GM19328 (cell line): ENCODE measurements around the gene ALDH3A2.
"Not testable (repeated sequence)": the region's sequence is repeated elsewhere in the genome, so short reads cannot be mapped to it uniquely, and the experiment has no call there.

Source experiments
- ATAC-seq: cut with Tn5 transposase; IDR thresholded peaks from one replicate; pipeline ENCODE4 v1.9.1; 2021; ENCODE audit warnings: mild to moderate bottlenecking, moderate library complexity; ENCODE audit not compliant: unreplicated experiment

ALDH3A2 gene

DNA sequence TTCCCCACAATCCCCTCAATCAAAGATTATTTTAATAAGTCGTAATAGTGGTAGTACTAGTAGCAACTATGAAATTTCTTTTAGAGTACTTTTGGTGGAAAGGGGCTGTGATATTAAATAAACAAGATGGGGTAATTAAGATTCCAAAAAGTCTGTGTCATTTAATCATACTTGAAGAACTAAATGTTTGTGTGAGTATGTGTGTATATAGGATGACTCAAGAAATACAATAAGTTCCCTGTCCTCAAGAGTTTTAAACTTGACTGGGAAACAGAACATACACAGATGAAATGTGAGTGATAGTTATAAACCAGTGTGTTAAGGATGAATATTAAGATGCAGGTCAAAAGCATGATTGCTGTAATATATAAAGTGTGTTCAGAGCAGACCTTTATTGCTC is 2.3 kb downstream of the ALDH3A2 start:
- no peak for ATAC-seq

DNA sequence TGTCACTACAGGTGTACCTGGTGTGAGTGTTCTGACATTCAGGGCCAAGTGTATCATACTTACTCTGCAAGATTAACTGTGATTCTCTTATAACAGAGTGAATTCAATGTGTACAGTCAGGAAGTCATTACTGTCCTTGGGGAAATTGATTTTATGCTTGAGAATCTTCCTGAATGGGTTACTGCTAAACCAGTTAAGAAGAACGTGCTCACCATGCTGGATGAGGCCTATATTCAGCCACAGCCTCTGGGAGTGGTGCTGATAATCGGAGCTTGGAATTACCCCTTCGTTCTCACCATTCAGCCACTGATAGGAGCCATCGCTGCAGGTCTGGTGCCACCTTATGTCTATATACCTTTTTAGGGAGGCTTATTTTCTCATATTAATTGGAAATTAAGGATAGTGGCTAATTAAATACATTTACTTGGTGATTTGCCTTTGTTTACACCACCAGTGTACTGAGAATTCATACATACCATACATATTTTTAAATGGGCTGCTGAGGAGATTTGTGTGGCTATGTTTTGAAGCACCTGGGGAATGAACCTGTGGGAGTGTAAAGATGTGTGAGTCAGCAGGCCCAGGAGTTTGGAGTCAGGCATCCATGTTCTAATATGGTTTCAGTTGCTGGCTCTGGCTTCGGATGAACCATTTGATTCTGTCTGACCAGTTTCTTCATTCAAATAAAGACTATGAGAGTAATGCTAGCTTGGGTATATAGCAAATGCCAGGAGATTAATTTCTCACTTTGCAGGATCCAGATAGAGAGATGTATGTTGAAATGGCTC is 3.1 kb downstream of the ALDH3A2 start:
- ATAC-seq: no peak

DNA sequence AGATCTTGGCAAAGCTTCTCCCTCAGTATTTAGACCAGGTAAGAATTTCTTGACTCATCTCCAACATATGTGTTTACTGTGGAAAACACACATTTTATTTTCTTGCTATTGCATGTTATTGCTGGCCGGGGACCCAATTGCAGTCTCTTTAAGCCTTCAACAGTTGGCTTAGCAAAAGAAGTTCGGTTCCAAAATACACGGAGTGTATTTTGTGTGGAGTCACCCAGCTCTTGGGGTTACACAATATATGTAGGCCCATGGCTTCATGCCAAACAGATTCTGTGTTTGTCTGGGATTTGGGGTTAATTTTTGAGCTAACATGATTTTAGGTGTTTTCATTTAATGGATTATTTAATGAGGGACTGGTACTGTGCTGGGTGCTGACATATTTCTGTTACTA is 4.0 kb downstream of the ALDH3A2 start:
- ATAC-seq: no peak

DNA sequence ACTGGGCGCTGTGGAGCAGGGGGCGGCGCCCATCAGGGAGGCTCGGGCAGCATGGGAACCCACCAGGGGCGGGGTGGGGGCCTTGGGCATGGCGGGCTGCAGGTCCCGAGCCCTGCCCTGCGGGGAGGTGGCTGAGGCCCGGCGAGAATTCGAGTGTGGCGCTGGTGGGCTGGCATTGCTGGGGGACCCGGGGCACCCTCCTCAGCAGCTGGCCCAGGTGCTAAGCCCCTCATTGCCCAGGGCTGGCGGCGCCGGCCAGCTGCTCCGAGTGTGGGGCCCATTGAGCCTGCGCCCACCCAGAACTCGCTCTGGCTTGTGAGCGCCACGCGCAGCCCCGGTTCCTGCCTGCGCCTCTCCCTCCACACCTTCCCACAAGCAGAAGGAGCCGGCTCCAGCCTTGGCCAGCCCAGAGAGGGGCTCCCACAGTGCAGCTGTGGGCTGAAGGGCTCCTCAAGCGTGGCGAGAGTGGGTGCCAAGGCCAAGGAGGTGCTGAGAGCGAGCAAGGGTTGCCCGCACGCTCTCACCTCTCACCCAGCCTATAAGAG is 5.9 kb downstream of the ALDH3A2 start:
- no peak for ATAC-seq

DNA sequence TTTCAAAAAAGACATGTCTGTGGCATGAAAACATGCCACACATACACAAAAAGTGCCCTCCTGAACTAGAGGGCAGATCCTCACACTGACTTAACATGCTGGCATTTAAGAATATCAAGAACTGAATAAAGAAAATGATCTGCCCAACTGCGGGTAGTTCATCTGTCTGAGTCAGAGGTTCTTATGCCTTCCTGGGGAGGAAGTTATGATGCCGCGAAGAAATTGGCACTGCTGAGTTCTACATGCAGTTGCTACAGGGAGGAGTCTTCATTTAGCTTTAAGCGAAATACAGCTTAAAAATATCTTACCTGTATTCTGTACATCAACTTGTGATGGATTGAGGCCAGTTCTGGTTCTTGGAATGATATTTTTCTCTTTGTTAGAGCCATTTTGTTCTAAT is 6.3 kb downstream of the ALDH3A2 start:
- no peak for ATAC-seq

DNA sequence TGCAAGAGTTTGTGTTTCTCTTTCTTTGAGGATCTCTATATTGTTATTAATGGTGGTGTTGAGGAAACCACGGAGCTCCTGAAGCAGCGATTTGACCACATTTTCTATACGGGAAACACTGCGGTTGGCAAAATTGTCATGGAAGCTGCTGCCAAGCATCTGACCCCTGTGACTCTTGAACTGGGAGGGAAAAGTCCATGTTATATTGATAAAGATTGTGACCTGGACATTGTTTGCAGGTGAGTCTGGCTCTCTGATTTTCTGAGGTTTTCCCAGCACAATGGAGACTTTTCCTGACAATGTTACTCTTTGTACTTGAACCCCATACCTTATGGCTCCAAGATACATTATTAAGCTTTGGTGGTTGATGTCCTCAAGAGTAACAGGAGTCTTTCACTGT is 7.8 kb downstream of the ALDH3A2 start:
- ATAC-seq: no peak

DNA sequence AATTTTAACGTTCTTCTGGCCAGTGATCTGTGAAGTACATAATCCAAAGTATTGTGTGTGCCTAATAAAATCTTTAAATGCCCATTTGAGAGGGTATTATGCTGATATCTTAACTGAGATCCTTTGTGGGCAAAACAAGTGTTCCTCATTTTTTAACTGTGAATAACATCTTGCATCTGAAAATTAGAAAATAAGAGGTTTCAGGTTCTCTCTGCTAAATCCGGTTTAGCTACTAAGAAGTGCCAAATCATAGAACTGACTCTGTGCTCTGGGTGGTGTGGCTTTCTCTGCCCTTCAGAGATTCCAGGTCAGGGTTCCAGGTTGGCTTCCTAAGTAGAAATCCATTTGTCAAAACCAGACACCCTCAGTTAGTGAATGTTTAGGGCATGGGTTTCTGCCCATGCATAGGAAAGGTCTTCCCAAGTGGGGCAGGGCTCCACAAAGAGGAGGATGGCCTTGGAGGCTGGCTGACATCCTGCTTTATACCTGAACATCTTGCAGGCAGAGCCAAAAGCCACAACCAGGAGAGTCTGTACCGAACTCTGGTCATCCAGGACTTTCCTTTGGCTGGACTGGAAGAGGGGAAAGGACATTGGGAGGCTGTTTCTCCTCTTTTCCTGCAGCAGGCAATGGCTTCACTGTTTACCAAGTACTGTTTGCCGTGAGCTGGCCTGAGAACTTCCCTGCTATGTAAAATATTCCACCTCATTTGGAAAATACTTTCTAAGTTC is 8.5 kb downstream of the ALDH3A2 start:
- no peak for ATAC-seq

DNA sequence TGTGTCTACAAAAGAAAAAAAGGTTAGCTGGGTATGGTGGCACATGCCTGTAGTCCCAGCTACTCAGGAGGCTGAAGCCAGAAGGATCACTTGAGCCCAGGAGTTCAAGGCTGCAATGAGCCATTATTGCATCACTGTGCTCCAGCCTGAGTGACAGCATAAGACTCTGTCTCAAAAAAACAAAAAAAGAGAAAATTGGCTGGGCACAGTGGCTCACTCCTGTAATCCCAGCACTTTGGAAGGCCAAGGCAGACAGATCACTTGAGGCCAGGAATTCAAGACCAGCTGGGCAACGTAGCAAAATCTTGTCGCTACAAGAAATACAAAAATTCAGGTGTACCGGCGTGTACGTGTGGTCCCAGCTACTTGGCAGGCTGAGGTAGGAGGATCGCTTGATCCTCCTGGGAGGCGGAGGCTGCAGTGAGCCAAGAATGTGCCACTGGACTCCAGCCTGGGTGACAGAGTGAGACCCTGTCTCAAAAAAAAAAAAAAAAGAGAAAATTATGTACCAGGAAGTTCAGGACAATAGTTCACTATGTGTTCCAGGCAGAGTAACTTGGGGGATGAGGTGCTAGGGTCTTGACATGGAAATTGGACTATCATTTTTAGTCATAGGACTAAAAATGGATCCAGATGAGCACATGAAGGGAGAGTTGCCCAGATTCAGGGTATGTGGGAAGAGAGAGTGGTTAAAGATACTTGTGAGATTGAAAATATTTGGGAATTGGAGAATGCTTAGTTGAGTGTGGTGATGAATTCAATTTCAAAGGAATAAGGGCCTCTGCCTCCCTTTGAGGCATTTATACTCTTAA is 11.0 kb downstream of the ALDH3A2 start:
- ATAC-seq: no peak

DNA sequence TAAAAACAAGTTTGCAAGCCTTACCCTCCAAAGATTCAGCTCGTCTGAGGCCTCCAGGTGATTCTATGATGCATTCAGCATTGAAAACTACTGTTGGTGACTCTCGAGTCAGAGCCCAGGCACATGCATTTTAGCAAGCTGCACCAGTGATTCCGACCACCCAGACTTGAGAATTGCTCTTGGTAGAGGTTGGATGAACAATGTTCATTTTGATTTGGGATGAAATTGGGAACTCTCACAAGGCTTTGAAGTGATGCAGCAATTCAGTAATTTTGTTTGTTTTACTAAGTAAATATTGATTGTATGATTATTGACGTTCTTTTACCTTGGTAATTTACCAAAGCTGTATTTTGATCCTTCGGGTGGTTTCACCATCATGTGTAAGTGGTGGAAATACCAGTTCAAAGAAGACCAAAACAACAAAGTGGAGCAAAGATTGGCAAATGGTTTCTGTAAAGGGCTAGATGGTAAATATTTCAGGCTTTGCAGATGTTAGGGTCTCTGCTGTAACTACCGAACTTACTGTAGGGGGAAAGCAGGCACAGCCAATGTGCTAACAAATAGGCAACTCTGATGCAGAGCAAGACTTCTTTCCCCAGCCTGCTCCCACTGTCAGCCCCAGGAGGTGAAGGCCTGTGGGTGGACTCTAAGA is 11.8 kb downstream of the ALDH3A2 start:
- no peak for ATAC-seq

DNA sequence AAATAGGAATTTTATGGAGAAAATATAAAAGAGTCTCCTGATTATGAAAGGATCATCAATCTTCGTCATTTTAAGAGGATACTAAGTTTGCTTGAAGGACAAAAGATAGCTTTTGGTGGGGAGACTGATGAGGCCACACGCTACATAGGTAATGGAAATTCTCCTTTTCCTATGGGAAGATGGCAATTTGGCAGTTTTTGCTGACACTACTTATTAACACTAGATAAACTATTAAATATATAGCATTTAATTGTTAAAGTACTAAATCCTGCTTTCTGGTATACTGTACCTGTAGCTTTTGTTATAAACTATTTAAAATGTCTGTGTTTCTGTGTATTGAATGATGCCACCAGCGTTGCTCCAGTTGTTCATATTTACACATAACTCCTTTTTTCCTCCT is 12.6 kb downstream of the ALDH3A2 start:
- ATAC-seq: no peak

DNA sequence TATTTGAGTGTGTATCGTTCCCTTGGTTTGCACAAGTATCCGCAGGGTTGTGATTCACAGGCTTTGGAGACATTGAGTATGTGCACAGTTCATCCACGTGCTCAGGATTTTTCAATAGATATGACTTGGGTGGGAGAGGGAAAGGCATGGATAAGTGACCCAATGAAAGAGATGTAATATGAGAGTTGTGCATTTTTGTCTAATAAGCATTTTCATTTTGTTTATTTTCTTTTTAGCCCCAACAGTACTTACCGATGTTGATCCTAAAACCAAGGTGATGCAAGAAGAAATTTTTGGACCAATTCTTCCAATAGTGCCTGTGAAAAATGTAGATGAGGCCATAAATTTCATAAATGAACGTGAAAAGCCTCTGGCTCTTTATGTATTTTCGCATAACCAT is 14.5 kb downstream of the ALDH3A2 start:
- ATAC-seq: no peak

DNA sequence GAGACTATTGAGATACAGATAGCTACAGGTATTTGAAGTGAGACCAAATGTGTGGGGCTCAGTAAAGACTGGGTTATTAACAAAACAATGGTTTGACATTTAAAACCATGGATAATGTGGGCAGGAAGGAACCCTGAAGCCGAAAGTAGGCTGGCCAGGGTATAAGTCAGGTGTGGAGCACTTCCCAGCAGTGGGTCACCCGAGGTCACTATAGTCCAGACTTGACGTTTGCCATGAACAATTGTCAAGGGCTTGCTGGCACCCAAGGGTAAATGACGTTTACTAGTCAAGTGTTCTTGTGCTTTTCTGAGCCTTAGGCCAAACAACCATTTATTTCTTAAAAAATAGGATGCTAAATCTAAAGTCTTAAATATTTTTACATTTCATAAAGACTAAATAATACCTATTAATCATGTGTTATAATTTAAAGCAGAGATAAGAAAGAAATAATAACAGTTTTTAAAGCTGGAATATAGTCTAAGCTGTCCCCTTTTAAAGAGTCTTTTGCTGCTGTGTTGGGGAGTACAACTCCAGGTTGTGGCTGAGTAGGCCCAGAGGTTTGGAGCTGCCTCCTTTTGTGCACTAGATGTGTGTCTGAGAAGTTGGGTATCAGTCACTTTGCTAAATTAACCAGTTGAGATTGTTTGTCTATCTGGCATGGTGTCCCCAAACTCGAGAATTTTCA is 15.7 kb downstream of the ALDH3A2 start:
- ATAC-seq: no peak

DNA sequence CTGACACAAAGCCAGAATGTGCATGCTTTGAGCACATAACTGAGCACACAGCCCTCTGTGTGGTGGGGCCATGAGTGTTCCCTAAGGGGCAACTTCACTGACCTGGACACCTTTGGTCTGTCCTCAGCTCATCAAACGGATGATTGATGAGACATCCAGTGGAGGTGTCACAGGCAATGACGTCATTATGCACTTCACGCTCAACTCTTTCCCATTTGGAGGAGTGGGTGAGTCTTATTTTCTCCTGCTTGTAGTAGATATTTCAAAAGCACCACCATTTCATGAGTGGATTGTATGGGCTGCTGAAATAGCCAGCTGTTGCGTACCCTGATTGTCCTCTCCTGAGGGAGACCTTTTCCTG is 16.2 kb downstream of the ALDH3A2 start:
- no peak for ATAC-seq

DNA sequence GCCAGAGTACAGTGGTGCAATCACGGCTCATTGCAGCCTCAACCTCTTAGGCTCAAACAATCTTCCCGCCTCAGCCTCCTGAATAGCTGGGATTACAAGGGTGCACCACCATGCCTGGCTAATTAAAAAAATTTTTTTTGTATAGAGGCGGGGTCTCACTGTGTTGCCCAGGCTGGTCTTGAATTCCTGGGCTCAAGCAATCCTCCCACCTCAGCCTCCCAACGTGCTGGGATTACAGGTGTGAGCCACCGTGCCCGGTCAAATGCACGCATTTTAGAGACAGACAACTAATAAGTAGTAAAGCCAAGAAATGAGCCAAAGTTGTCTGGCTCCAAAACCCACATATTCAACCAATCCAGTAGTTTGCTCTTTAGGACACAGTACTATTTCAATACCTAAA is 21.1 kb downstream of the ALDH3A2 start:
- ATAC-seq: not testable (repeated sequence)

DNA sequence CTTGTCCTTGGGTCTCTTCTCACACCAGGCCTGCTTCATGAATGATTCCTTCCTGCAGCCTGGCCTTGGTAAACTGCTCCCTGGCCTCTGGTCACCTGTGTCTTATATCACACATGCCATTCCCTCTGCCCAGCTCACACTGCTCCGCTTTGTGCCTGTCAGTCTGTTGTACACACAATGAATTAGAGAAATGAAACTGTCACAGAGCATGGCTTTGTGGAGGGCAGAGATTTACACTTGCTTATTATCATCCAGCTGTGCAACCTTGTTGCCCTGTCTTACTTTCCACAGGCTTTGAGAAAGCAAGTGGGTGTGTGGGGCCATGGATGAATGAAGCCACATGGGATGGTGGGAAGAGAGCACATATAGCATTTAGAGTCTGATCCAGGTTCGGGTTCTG is 22.4 kb downstream of the ALDH3A2 start:
- ATAC-seq: no peak

DNA sequence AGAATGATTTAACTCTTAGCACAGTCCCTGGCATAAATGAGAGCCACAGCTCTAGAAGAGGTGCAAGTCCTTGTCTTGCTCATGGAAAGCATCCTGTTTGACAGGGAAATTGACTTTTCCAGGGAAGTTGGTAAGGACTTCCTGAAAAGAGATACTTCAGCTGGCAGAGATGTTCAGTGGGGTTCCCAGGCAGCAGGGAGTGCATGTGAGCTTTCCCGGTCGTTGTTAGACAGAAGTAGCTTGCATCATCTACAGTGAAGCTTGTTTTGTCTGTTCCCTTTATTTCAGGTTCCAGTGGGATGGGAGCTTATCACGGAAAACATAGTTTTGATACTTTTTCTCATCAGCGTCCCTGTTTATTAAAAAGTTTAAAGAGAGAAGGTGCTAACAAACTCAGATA is 22.9 kb downstream of the ALDH3A2 start:
- ATAC-seq: no peak

DNA sequence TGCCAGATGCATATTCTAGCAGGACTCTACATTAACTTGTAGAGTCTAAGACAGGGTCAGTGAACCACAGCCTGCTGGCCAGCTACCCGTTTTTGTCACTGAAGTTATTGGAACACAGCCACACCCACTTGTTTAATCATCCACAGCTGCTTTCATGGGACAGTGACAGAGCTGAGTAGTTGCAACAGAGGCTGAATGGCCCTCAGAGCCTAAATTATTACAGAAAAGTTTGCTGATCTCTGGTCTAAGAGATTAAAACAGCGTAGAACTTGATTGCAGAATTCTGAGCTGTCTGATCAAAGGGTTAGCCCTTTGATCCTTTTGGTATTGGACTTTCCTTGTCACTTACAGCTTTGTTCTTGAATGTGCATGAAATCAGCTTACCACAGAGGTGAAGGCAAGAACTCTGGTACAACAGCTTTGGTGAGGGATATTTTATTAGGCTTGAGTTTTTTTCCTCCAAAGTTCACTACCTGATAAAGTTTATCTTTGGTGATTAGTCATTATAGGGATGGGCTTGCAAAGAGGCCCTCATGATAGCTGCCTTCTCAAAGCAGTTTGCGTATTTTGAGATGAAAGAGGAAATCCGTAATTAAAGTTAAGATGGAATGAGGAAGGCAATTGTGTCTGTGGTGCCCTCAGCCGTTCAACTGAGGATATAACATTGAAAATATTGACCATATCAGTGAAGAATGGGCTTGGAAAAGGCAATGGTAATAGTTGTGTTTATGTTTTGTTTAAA is 23.6 kb downstream of the ALDH3A2 start:
- no peak for ATAC-seq

DNA sequence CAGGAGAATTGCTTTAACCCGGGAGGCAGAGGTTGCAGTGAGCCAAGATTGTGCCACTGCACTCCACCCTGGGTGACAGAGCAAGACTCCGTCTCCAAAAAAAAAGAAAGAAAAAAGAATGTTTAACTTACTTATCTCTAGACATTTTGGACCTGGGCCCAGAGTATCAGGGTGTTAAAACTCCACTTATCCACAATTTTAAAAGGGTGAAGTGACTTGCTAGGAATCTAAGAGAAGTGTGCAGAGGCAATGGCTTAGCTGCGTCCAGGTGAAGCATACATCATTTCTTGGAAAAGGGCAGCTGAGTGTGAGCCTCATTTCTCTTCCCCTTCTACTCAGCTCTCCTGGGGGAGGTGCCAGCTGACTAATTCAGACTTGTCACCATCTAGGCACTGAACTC is 25.1 kb downstream of the ALDH3A2 start:
- no peak for ATAC-seq

DNA sequence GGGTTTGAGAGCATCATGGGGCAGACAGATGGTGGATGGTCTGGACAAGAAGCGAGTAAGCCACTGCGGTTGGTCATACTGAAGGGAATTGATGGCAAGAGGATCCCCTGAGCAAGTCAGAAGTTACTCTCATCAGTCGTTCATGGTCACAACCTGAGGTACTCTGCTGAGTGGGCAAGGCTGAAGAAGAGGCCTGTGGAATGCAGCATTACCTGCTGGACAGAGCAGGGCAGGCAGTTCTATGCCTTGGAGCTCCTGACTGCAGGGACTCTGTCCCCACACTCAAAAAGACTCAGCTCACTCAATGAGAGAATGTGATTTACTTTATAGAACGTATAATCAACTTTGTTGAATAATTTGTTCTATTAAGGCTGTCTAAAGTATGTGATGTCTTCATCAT is 28.3 kb downstream of the ALDH3A2 start:
- no peak for ATAC-seq
